HepG2 (cell line): ENCODE measurements around the gene RAC3. TPM values are rescaled to one million over a fixed set of nuclear protein-coding genes. Genes with fewer than 3 reads are reported as not detected.

Source experiments
- ATF2 ChIP-seq: sonication (generic); formaldehyde crosslinking; IDR thresholded peaks from 2 replicates; pipeline ENCODE4 v1.4.0; 2020; ENCODE audit warnings: missing genetic modification reagents
- CBX1 ChIP-seq: IDR thresholded peaks from one replicate; pipeline ENCODE4 v1.6.1; 2016; ENCODE audit warnings: antibody characterized with exemption, low read depth
- CEBPG ChIP-seq: IDR thresholded peaks from 2 replicates; pipeline ENCODE4 v1.6.1; 2016
- CREB1 ChIP-seq, 2 experiments: fragments of 450-650 bp in 1 of 2; IDR thresholded peaks; 2 replicates each; pipeline ENCODE4 v1.6.1; 2016 to 2017; ENCODE audit warnings: control low read depth in 1 of 2, mild to moderate bottlenecking in 1 of 2, missing compliant biosample characterization in 1 of 2, missing genetic modification characterization in 1 of 2
- DPF2 ChIP-seq: sonication (generic); formaldehyde crosslinking; IDR thresholded peaks from 2 replicates; pipeline ENCODE4 v1.4.0; 2020; ENCODE audit warnings: mild to moderate bottlenecking, low read depth, missing genetic modification reagents, borderline replicate concordance
- FOXJ3 ChIP-seq: sonication (generic); formaldehyde crosslinking; IDR thresholded peaks from 2 replicates; pipeline ENCODE4 v1.4.0; 2020; ENCODE audit warnings: missing genetic modification reagents, mild to moderate bottlenecking, borderline replicate concordance
- FOXO4 ChIP-seq: sonication (generic); formaldehyde crosslinking; conservative IDR thresholded peaks from 2 replicates; pipeline ENCODE4 v1.8.1; 2023; ENCODE audit warnings: missing genetic modification reagents
- GLI4 ChIP-seq: sonication (generic); formaldehyde crosslinking; IDR thresholded peaks from 2 replicates; pipeline ENCODE4 v1.5.1; 2020; ENCODE audit warnings: missing genetic modification reagents, mild to moderate bottlenecking, moderate library complexity, borderline replicate concordance
- HDAC1 ChIP-seq: sonication (generic); formaldehyde crosslinking; IDR thresholded peaks from 2 replicates; pipeline ENCODE4 v1.5.1; 2020; ENCODE audit warnings: mild to moderate bottlenecking, missing genetic modification reagents
- HMG20A ChIP-seq: IDR thresholded peaks from 2 replicates; pipeline ENCODE4 v1.6.1; 2016; ENCODE audit warnings: borderline replicate concordance
- MATR3 ChIP-seq: sonication (generic); formaldehyde crosslinking; IDR thresholded peaks from 2 replicates; pipeline ENCODE4 v1.4.0; 2020; ENCODE audit warnings: missing genetic modification reagents
- NFKBIZ ChIP-seq: IDR thresholded peaks from 2 replicates; pipeline ENCODE4 v1.6.1; 2018; ENCODE audit warnings: missing genetic modification reagents, missing compliant biosample characterization
- NR2F1 ChIP-seq, 2 experiments: fragments of 450-650 bp in 1 of 2; formaldehyde crosslinking in 1 of 2; IDR thresholded peaks; 2 replicates each; pipeline versions ENCODE4 v1.5.0 to v1.6.1; 2016 to 2020; ENCODE audit warnings: mild to moderate bottlenecking in 1 of 2, missing compliant biosample characterization in 1 of 2, missing genetic modification reagents in 1 of 2, moderate library complexity in 1 of 2
- RBM39 ChIP-seq: fragments of 200-400 bp; formaldehyde crosslinking; IDR thresholded peaks from one replicate; pipeline ENCODE4 v1.6.1; 2018; ENCODE audit warnings: antibody characterized with exemption, mild to moderate bottlenecking, low read depth, low read length; ENCODE audit not compliant: poor library complexity, severe bottlenecking
- STAT5B ChIP-seq: sonication (generic); formaldehyde crosslinking; IDR thresholded peaks from 2 replicates; pipeline ENCODE4 v1.4.0; 2020; ENCODE audit warnings: missing genetic modification reagents
- U2AF2 ChIP-seq: fragments of 200-400 bp; formaldehyde crosslinking; IDR thresholded peaks from 2 replicates; pipeline ENCODE4 v1.6.1; 2017; ENCODE audit warnings: low read depth, mild to moderate bottlenecking, low read length
- ZFP36L1 ChIP-seq: sonication (generic); formaldehyde crosslinking; IDR thresholded peaks from 2 replicates; pipeline ENCODE4 v1.8.0; 2022; ENCODE audit warnings: mild to moderate bottlenecking, missing genetic modification reagents, moderate library complexity
- ZFP82 ChIP-seq: sonication (generic); formaldehyde crosslinking; IDR thresholded peaks from 2 replicates; pipeline ENCODE4 v1.5.1; 2020; ENCODE audit warnings: mild to moderate bottlenecking, missing genetic modification reagents, borderline replicate concordance
- ZNF160 ChIP-seq: sonication (generic); formaldehyde crosslinking; IDR thresholded peaks from 2 replicates; pipeline ENCODE4 v1.8.0; 2022; ENCODE audit warnings: mild to moderate bottlenecking, inconsistent platforms, missing genetic modification reagents
- ZNF484 ChIP-seq: sonication (generic); formaldehyde crosslinking; IDR thresholded peaks from 2 replicates; pipeline ENCODE4 v1.5.1; 2020; ENCODE audit warnings: mild to moderate bottlenecking, low read depth, missing genetic modification reagents, borderline replicate concordance
- ZNF781 ChIP-seq: sonication (generic); formaldehyde crosslinking; IDR thresholded peaks from 2 replicates; pipeline ENCODE4 v1.5.1; 2020; ENCODE audit warnings: borderline replicate concordance, mild to moderate bottlenecking, missing genetic modification reagents; ENCODE audit errors: not compliant biosample characterization
- polyA plus RNA-seq, 8 experiments: library from polyadenylated mRNA; depleted of rRNA in 3 of 8; stranded (reverse) in 7 of 8; unstranded in 1 of 8; fragments of >200 nt; fragmentation: Illumina TruSeq in 4 of 8; extraction: Trizol in 4 of 8; gene quantifications; 2 replicates each; pipeline versions ENCODE4 v1.2.1 to v1.2.3, GENCODE V29; 2011 to 2016; ENCODE audit warnings: low read depth in 4 of 8, missing spikeins in 1 of 8, mixed read lengths in 1 of 8; ENCODE audit not compliant: insufficient read depth in 1 of 8
- total RNA-seq, 5 experiments: library from RNA; depleted of rRNA; stranded (reverse); fragments of >200 nt; fragmentation: Illumina TruSeq; extraction: Trizol; gene quantifications; 2 replicates each; pipeline ENCODE4 v1.2.3, GENCODE V29; 2016; ENCODE audit warnings: low read depth in 1 of 5
- TF ChIP-seq, protein P1 (sequence below): sonication (generic); formaldehyde crosslinking; IDR thresholded peaks from 2 replicates; pipeline ENCODE4 v1.5.0; 2020; ENCODE audit warnings: mild to moderate bottlenecking, missing genetic modification reagents, borderline replicate concordance

Gene RAC3
- total and polyA plus RNA-seq, 2 of the 13 experiments (the other 11 are each of a cell fraction or from before 2014, with no cell fraction given): 10.5 to 21.3 TPM

- TF ChIP-seq NFKBIZ: peak; percentile 87; the same call in 1 of the 2 replicates
- peak; percentile 19; the same call in 1 of the 2 replicates for TF ChIP-seq CEBPG (CRISPR knock-in tag)
- TF ChIP-seq ZNF160: peak; percentile 95
- TF ChIP-seq ZNF781: no peak
- no peak for TF ChIP-seq ZFP36L1 (CRISPR knock-in tag)
- TF ChIP-seq NR2F1 (CRISPR knock-in tag; IDR thresholded peaks at IDR 0.05): peak; percentile 100
- no peak for TF ChIP-seq MATR3 (CRISPR knock-in tag)
- no peak; the same call in 1 of the 2 replicates for TF ChIP-seq ZFP82 (CRISPR knock-in tag)
- no peak for TF ChIP-seq HMG20A (CRISPR knock-in tag)
- TF ChIP-seq HDAC1: peak; percentile 95
- peak; percentile 80; the same call in 1 of the 2 replicates for TF ChIP-seq ZNF484 (CRISPR knock-in tag)
- peak; percentile 97 for TF ChIP-seq CBX1
- TF ChIP-seq CREB1 (IDR thresholded peaks at IDR 0.05): 0 out of 2 replicates have a peak, but pooled peaks have one; percentile 39
- no peak for TF ChIP-seq CREB1 (CRISPR knock-in tag; IDR thresholded peaks at IDR 0.05)
- TF ChIP-seq GLI4 (CRISPR knock-in tag): peak; percentile 92; the same call in 1 of the 2 replicates
- peak; percentile 95 for TF ChIP-seq STAT5B
- peak; percentile 43; the same call in 1 of the 2 replicates for TF ChIP-seq DPF2 (CRISPR knock-in tag)
- TF ChIP-seq U2AF2: 0 out of 2 replicates have a peak, but pooled peaks have one; percentile 32
- TF ChIP-seq, protein P1, sequence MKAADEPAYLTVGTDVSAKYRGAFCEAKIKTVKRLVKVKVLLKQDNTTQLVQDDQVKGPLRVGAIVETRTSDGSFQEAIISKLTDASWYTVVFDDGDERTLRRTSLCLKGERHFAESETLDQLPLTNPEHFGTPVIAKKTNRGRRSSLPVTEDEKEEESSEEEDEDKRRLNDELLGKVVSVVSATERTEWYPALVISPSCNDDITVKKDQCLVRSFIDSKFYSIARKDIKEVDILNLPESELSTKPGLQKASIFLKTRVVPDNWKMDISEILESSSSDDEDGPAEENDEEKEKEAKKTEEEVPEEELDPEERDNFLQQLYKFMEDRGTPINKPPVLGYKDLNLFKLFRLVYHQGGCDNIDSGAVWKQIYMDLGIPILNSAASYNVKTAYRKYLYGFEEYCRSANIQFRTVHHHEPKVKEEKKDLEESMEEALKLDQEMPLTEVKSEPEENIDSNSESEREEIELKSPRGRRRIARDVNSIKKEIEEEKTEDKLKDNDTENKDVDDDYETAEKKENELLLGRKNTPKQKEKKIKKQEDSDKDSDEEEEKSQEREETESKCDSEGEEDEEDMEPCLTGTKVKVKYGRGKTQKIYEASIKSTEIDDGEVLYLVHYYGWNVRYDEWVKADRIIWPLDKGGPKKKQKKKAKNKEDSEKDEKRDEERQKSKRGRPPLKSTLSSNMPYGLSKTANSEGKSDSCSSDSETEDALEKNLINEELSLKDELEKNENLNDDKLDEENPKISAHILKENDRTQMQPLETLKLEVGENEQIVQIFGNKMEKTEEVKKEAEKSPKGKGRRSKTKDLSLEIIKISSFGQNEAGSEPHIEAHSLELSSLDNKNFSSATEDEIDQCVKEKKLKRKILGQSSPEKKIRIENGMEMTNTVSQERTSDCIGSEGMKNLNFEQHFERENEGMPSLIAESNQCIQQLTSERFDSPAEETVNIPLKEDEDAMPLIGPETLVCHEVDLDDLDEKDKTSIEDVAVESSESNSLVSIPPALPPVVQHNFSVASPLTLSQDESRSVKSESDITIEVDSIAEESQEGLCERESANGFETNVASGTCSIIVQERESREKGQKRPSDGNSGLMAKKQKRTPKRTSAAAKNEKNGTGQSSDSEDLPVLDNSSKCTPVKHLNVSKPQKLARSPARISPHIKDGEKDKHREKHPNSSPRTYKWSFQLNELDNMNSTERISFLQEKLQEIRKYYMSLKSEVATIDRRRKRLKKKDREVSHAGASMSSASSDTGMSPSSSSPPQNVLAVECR (CRISPR knock-in tag): peak; percentile 95
- TF ChIP-seq ATF2 (CRISPR knock-in tag): peak; percentile 92
- peak; percentile 71 for TF ChIP-seq RBM39
- 0 out of 2 replicates have a peak, but pooled peaks have one; percentile 90 for TF ChIP-seq FOXO4 (CRISPR knock-in tag)
- no peak for TF ChIP-seq FOXJ3 (CRISPR knock-in tag)
Measured at GRCh38 chr17:82065638-82066303, 34.3 kb downstream of the RAC3 start, which contains the start of gene DUS1L (continued).
